Measurements from ENCODE around the gene GYPA.
"Not testable (repeated sequence)": the region's sequence is repeated elsewhere in the genome, so short reads cannot be mapped to it uniquely, and the experiment has no call there.

Gene GYPA

GRCh38 chr4:144140594-144141295, at the start of gene GYPA:
GYPA (minus strand) TSS chr4:144140718; CDS start chr4:144140635, 83 bp downstream.
- not testable (repeated sequence) for DNase-seq (ENCODE audit: low read depth in 1 of 2, low spot score in 1 of 2)

GRCh38 chr4:144190009-144190408, 49.5 kb upstream of the GYPA start:
- no peak for DNase-seq (ENCODE audit: low read depth in 1 of 2, low spot score in 1 of 2)

GRCh38 chr4:144189121-144189520, 48.6 kb upstream of the GYPA start:
- DNase-seq (ENCODE audit: low read depth in 1 of 2, low spot score in 1 of 2) = no peak

GRCh38 chr4:144185086-144185485, 44.6 kb upstream of the GYPA start:
- DNase-seq (ENCODE audit: low read depth in 1 of 2, low spot score in 1 of 2) = no peak

GRCh38 chr4:144183165-144183564, 42.6 kb upstream of the GYPA start:
- DNase-seq (ENCODE audit: low read depth in 1 of 2, low spot score in 1 of 2) = no peak

- DNase-seq (ENCODE audit: low read depth in 1 of 2, low spot score in 1 of 2) = no peak
Observed at GRCh38 chr4:144181391-144181790, 40.9 kb upstream of the GYPA start.

GRCh38 chr4:144179152-144179739, 38.7 kb upstream of the GYPA start:
- DNase-seq (ENCODE audit: low read depth in 1 of 2, low spot score in 1 of 2) = no peak

- DNase-seq (ENCODE audit: low read depth in 1 of 2, low spot score in 1 of 2) = no peak
Observed at GRCh38 chr4:144178414-144178813, 37.9 kb upstream of the GYPA start.

- no peak for DNase-seq (ENCODE audit: low read depth in 1 of 2, low spot score in 1 of 2)
Observed at GRCh38 chr4:144176476-144176875, 36.0 kb upstream of the GYPA start.

- peak in 1 of 2 donors; percentile 5 for DNase-seq (ENCODE audit: low read depth in 1 of 2, low spot score in 1 of 2)
Observed at GRCh38 chr4:144174401-144175067, 34.0 kb upstream of the GYPA start.

- DNase-seq (ENCODE audit: low read depth in 1 of 2, low spot score in 1 of 2) = no peak
Observed at GRCh38 chr4:144171697-144172096, 31.2 kb upstream of the GYPA start.

- no peak for DNase-seq (ENCODE audit: low read depth in 1 of 2, low spot score in 1 of 2)
Observed at GRCh38 chr4:144169211-144169610, 28.7 kb upstream of the GYPA start.

GRCh38 chr4:144154044-144154443, 13.5 kb upstream of the GYPA start:
- no peak for DNase-seq (ENCODE audit: low read depth in 1 of 2, low spot score in 1 of 2)

- peak in 1 of 2 donors; percentile 21 for DNase-seq (ENCODE audit: low read depth in 1 of 2, low spot score in 1 of 2)
Observed at GRCh38 chr4:144142690-144143326, 2.3 kb upstream of the GYPA start.

- DNase-seq (ENCODE audit: low read depth in 1 of 2, low spot score in 1 of 2) = no peak
Observed at GRCh38 chr4:144141493-144141892, 975 bp upstream of the GYPA start.

GRCh38 chr4:144139991-144140390, 527 bp downstream of the GYPA start:
- not testable (repeated sequence) for DNase-seq (ENCODE audit: low read depth in 1 of 2, low spot score in 1 of 2)

- DNase-seq (ENCODE audit: low read depth in 1 of 2, low spot score in 1 of 2) = not testable (repeated sequence)
Observed at GRCh38 chr4:144139547-144139946, 971 bp downstream of the GYPA start.

GRCh38 chr4:144138239-144138638, 2.3 kb downstream of the GYPA start:
- not testable (repeated sequence) for DNase-seq (ENCODE audit: low read depth in 1 of 2, low spot score in 1 of 2)

- not testable (repeated sequence) for DNase-seq (ENCODE audit: low read depth in 1 of 2, low spot score in 1 of 2)
Observed at GRCh38 chr4:144137137-144137931, 3.2 kb downstream of the GYPA start.

GRCh38 chr4:144136189-144136588, 4.3 kb downstream of the GYPA start:
- not testable (repeated sequence) for DNase-seq (ENCODE audit: low read depth in 1 of 2, low spot score in 1 of 2)

- not testable (repeated sequence) for DNase-seq (ENCODE audit: low read depth in 1 of 2, low spot score in 1 of 2)
Observed at GRCh38 chr4:144130167-144130566, 10.4 kb downstream of the GYPA start.

All from activated CD4-positive, alpha-beta T cell treated with anti-CD3 and anti-CD28 coated beads, Interleukin-2, amount 50 U/mL, for 24 hours (primary cell).